Measurements from ENCODE around the gene BUB3.

GRCh38 chr10:123136806-123137642 lies 17.2 kb upstream of the BUB3 start:
- no peak for TF ChIP-seq MAFK (IDR thresholded peaks at IDR 0.05; ENCODE audit: low read depth, low read length)
- no peak for TF ChIP-seq POLR2AphosphoS5 (IDR thresholded peaks at IDR 0.05; ENCODE audit: low read depth, low read length)
- no peak for TF ChIP-seq POLR2A (IDR thresholded peaks at IDR 0.05; ENCODE audit: control extremely low read depth in 1 of 2, low read depth in 2 of 2, low read length in 2 of 2)
- no peak for TF ChIP-seq CTCF (IDR thresholded peaks at IDR 0.05; ENCODE audit: control extremely low read depth in 1 of 3, insufficient read depth in 1 of 3, low read depth in 1 of 3, low read length in 3 of 3)
- no peak for TF ChIP-seq JUND (IDR thresholded peaks at IDR 0.05; ENCODE audit: low read length)
- no peak for TF ChIP-seq CBX5 (IDR thresholded peaks at IDR 0.05; ENCODE audit: low read depth, low read length)

Data from H1 (cell line).